NCI-H1105 treated with DMSO at 0.1 percent for 48 hours (cell line): ENCODE data around the gene USP17L10.
"Not testable (repeated sequence)": the region's sequence is repeated elsewhere in the genome, so short reads cannot be mapped to it uniquely, and the experiment has no call there.

Experiments
- DNase-seq: peaks from one replicate; lab custom pipeline; 2025; lab: John Stamatoyannopoulos, UW

Gene USP17L10

GRCh38 chr4:9210357-9210756, at the start of gene USP17L10:
Gene USP17L10 (plus strand): TSS chr4:9210657. CDS start chr4:9210657, 0 bp downstream.
- DNase-seq = not testable (repeated sequence)

- not testable (repeated sequence) for DNase-seq
Observed at GRCh38 chr4:9165990-9166389, 44.5 kb upstream of the USP17L10 start.

DNA sequence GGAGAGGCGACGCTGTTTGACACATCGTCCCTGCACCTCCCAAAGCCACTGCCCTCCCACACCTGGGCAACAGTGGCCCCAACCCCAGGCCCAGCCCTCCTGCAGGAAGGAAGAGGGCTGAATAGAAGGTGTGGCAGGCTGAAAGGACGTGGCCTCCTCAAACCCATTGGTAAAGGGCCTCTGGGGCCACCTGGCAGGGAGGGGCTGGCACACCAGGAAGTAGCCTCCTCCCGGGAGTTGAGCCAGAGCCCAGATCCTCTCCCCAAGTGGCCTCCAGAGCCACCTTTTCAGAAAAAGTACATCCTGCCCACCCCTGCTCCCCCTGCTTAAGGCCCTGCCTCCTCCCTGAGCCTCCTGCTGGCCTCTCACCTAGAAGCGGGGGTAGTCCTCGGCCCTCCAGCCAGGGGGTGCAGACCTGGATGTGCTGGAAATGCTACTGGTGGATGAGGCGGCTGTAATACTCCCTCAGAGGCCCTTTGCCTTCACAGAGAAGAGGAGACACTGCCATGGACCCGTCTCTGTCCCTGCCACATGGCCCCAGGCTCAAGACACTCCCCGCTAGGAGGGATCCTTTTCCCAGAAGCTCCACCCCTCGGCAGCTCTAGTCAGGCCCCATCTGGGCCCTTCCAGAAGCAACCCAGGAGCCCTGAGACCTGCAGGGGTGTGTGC, 40.5 kb upstream of the USP17L10 start, which contains the start of gene FAM90A26:
TSS of gene FAM90A26 (plus strand) at position 619 of the 669 bp plus-strand sequence. CDS start 2,764 bp downstream, outside the sequence.
- DNase-seq = not testable (repeated sequence)

DNA sequence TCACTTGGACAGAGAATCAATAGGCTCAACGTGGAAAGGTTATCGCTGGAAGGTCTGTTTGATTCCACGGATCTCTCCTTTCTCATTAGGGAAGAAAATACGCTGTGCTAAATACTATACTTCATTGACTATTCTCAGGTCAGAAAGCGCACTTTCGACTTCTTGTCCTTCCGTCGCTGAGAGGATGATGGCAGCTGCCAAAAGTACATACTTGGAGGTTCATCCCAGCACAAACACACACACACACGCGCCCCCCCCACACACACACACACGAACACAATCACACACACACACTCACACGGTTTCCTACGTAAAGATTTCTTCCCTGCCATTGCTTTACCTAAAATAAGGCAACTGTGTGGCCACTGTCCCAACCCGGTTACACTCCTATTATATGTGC, 4.2 kb downstream of the USP17L10 start:
- DNase-seq = not testable (repeated sequence)

DNA sequence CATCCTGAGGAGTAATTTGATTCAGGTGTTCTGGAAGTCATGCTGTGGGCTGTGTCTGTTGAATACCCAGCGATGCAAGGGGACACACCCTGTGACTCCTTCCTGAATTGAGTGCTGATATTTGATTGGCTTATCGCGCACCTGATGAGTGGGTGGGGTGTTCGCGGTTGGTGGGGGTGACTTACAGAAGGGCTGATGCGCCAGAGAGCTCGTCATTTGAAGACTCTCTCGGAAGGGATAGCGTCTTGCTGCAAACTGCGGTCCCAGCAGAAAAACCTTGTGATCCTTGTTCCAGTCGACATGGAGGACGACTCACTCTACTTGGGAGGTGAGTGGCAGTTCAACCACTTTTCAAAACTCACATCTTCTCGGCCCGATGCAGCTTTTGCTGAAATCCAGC, 4.6 kb downstream of the USP17L10 start, which contains the start of gene USP17L11:
TSS of gene USP17L11 (plus strand) at position 301 of the 400 bp plus-strand sequence. CDS start at position 301, 0 bp downstream.
- not testable (repeated sequence) for DNase-seq

DNA sequence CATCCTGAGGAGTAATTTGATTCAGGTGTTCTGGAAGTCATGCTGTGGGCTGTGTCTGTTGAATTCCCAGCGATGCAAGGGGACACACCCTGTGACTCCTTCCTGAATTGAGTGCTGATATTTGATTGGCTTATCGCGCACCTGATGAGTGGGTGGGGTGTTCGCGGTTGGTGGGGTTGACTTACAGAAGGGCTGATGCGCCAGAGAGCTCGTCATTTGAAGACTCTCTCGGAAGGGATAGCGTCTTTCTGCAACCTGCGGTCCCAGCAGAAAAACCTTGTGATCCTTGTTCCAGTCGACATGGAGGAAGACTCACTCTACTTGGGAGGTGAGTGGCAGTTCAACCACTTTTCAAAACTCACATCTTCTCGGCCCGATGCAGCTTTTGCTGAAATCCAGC, 9.4 kb downstream of the USP17L10 start, which contains the start of gene USP17L12:
TSS of gene USP17L12 (plus strand) at position 301 of the 400 bp plus-strand sequence. CDS start at position 301, 0 bp downstream.
- DNase-seq = not testable (repeated sequence)

DNA sequence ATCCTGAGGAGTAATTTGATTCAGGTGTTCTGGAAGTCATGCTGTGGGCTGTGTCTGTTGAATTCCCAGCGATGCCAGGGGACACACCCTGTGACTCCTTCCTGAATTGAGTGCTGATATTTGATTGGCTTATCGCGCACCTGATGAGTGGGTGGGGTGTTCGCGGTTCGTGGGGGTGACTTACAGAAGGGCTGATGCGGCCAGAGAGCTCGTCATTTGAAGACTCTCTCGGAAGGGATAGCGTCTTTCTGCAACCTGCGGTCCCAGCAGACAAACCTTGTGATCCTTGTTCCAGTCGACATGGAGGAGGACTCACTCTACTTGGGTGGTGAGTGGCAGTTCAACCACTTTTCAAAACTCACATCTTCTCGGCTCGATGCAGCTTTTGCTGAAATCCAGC, 14.1 kb downstream of the USP17L10 start, which contains the start of gene USP17L13:
TSS of gene USP17L13 (plus strand) at position 301 of the 400 bp plus-strand sequence. CDS start at position 301, 0 bp downstream.
- DNase-seq = not testable (repeated sequence)

DNA sequence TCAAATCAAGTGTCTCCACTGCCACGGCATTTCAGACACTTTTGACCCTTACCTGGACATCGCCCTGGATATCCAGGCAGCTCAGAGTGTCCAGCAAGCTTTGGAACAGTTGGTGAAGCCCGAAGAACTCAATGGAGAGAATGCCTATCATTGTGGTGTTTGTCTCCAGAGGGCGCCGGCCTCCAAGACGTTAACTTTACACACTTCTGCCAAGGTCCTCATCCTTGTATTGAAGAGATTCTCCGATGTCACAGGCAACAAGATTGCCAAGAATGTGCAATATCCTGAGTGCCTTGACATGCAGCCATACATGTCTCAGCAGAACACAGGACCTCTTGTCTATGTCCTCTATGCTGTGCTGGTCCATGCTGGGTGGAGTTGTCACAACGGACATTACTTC, 19.8 kb downstream of the USP17L10 start:
- DNase-seq = not testable (repeated sequence)

DNA sequence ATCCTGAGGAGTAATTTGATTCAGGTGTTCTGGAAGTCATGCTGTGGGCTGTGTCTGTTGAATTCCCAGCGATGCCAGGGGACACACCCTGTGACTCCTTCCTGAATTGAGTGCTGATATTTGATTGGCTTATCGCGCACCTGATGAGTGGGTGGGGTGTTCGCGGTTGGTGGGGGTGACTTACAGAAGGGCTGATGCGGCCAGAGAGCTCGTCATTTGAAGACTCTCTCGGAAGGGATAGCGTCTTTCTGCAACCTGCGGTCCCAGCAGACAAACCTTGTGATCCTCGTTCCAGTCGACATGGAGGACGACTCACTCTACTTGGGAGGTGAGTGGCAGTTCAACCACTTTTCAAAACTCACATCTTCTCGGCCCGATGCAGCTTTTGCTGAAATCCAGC, 23.6 kb downstream of the USP17L10 start, which contains the start of gene USP17L15:
TSS of gene USP17L15 (plus strand) at position 301 of the 400 bp plus-strand sequence. CDS start at position 301, 0 bp downstream.
- DNase-seq = not testable (repeated sequence)

DNA sequence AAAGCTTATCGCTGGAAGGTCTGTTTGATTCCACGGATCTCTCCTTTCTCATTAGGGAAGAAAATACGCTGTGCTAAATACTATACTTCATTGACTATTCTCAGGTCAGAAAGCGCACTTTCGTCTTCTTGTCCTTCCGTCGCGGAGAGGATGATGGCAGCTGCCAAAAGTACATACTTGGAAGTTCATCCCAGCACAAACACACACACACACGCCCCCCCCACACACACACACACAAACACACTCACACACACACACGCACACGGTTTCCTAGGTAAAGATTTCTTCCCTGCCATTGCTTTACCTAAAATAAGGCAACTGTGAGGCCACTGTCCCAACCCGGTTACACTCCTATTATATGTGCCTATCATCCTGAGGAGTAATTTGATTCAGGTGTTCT, 28.0 kb downstream of the USP17L10 start:
- DNase-seq = not testable (repeated sequence)

DNA sequence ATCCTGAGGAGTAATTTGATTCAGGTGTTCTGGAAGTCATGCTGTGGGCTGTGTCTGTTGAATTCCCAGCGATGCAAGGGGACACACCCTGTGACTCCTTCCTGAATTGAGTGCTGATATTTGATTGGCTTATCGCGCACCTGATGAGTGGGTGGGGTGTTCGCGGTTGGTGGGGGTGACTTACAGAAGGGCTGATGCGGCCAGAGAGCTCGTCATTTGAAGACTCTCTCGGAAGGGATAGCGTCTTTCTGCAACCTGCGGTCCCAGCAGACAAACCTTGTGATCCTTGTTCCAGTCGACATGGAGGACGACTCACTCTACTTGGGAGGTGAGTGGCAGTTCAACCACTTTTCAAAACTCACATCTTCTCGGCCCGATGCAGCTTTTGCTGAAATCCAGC, 33.1 kb downstream of the USP17L10 start, which contains the start of gene USP17L17:
TSS of gene USP17L17 (plus strand) at position 301 of the 400 bp plus-strand sequence. CDS start at position 301, 0 bp downstream.
- not testable (repeated sequence) for DNase-seq

DNA sequence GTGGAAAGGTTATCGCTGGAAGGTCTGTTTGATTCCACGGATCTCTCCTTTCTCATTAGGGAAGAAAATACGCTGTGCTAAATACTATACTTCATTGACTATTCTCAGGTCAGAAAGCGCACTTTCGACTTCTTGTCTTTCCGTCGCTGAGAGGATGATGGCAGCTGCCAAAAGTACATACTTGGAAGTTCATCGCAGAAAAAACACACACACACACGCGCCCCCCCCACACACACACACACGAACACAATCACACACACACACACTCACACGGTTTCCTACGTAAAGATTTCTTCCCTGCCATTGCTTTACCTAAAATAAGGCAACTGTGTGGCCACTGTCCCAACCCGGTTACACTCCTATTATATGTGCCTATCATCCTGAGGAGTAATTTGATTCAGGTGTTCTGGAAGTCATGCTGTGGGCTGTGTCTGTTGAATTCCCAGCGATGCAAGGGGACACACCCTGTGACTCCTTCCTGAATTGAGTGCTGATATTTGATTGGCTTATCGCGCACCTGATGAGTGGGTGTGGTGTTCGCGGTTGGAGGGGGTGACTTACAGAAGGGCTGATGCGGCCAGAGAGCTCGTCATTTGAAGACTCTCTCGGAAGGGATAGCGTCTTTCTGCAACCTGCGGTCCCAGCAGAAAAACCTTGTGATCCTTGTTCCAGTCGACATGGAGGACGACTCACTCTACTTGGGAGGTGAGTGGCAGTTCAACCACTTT, 37.7 kb downstream of the USP17L10 start, which contains the start of gene USP17L18:
TSS of gene USP17L18 (plus strand) at position 678 of the 728 bp plus-strand sequence. CDS start at position 678, 0 bp downstream.
- not testable (repeated sequence) for DNase-seq

- not testable (repeated sequence) for DNase-seq
Observed at GRCh38 chr4:9253078-9253477, 42.6 kb downstream of the USP17L10 start, which contains the start of gene USP17L19. Gene USP17L19 (plus strand): TSS chr4:9253378. CDS start chr4:9253378, 0 bp downstream.

- not testable (repeated sequence) for DNase-seq
Observed at GRCh38 chr4:9257824-9258223, 47.4 kb downstream of the USP17L10 start, which contains the start of gene USP17L20. Gene USP17L20 (plus strand): TSS chr4:9258124. CDS start chr4:9258124, 0 bp downstream.
